Measurements from ENCODE around the gene KLHL22. TPM values are rescaled to one million over a fixed set of nuclear protein-coding genes. Genes with fewer than 3 reads are reported as not detected.
A peak's percentile ranks its signal among the peaks of the same experiment; 100 is the strongest.

The KLHL22 gene
- total and polyA plus RNA-seq, 2 of the 4 experiments (the other 2 are of a cell fraction): 27.1 to 30.1 TPM

GRCh38 chr22:20533095-20533878, 37.7 kb upstream of the KLHL22 start:
- peak overlapping the region; percentile 59 for H2AK9ac ChIP-seq (replicated peaks; ENCODE audit: low read depth, low read length, poor library complexity)
- H3K14ac ChIP-seq (replicated peaks; ENCODE audit: low read depth, low read length): peak overlapping the region; percentile 96
- H3K9ac ChIP-seq (ENCODE audit: low read depth, low read length): no peak overlapping the region
- no peak overlapping the region for H2BK15ac ChIP-seq (ENCODE audit: low read depth, low read length)
- H4K5ac ChIP-seq (ENCODE audit: low read depth, low read length): no peak overlapping the region
- peaks cover 40% of the 10 kb centered on the region for H3K4me1 ChIP-seq (ENCODE audit: control insufficient read depth, insufficient read depth, low read length)
- DNase-seq: no peak
- peaks cover 30 to 80% of the 10 kb centered on the region in 2 experiments for H3K79me1 ChIP-seq (ENCODE audit: low read depth in 1 of 2, low read length in 2 of 2)
- no peak overlapping the region for H3K4me3 ChIP-seq (ENCODE audit: insufficient read depth, low read depth, low read length)
- H3K9me3 ChIP-seq (ENCODE audit: control insufficient read depth, insufficient read depth, low read length): no peaks in the 10 kb centered on the region
- H2BK5ac ChIP-seq (ENCODE audit: low read depth, low read length, poor library complexity, severe bottlenecking): peak overlapping the region; percentile 97
- intact Hi-C loops (cut with micrococcal nuclease) (no loop called here), dilution Hi-C loops (cut with HindIII; ENCODE audit: low sequenced_read_pairs, unreplicated experiment) (no loop called here), in situ Hi-C loops (cut with MboI; ENCODE audit: low sequenced_read_pairs) (no loop called here)
- no peaks in the 10 kb centered on the region for H3K27me3 ChIP-seq (ENCODE audit: control insufficient read depth, insufficient read depth, low read length)
- H3K4ac ChIP-seq (ENCODE audit: low read depth, low read length): peak overlapping the region; percentile 99
- WGBS, 2 experiments (ENCODE audit: extremely low coverage in 2 of 2, insufficient read length in 1 of 2): 96% methylated on average over 7 of the region's 11 CpGs; no CpG with 5 or more reads in 1 of the 2 experiments
- peaks cover 51% of the 10 kb centered on the region for H3K9me1 ChIP-seq (ENCODE audit: insufficient read depth, low read length)
- H3K18ac ChIP-seq (ENCODE audit: low read depth, low read length): no peak overlapping the region
- peak overlapping the region; percentile 94 for H3K23ac ChIP-seq (ENCODE audit: low read depth, low read length)
- POLR2A ChIA-PET (ENCODE audit: unreplicated experiment): no interaction called here
- ATAC-seq (ENCODE audit: low read depth): no peak
- no TSS peak for BruUV-seq (replicated peaks)
- TF ChIP-seq ELK1 (IDR thresholded peaks at IDR 0.05; ENCODE audit: borderline replicate concordance, low read depth, low read length) (no peak), CEBPB (IDR thresholded peaks at IDR 0.05; ENCODE audit: low read depth, low read length) (no peak), USF2 (IDR thresholded peaks at IDR 0.05; ENCODE audit: low read depth, low read length) (no peak), SMC3 (IDR thresholded peaks at IDR 0.05; ENCODE audit: low read depth, low read length) (no peak), RFX5 (IDR thresholded peaks at IDR 0.05; ENCODE audit: low read depth, low read length) (no peak), FOS (IDR thresholded peaks at IDR 0.05; ENCODE audit: low read depth, low read length) (no peak), CHD1 (IDR thresholded peaks at IDR 0.05; ENCODE audit: low read depth, low read length) (no peak), MAZ (IDR thresholded peaks at IDR 0.05; ENCODE audit: borderline replicate concordance, low read depth, low read length) (no peak), MAFK (IDR thresholded peaks at IDR 0.05; ENCODE audit: low read depth, low read length) (no peak), RCOR1 (IDR thresholded peaks at IDR 0.05; ENCODE audit: insufficient replicate concordance, low read length) (no peak), MXI1 (IDR thresholded peaks at IDR 0.05; ENCODE audit: borderline replicate concordance, low read depth, low read length) (no peak), CTCF (conservative IDR thresholded peaks at IDR 0.05; ENCODE audit: low read depth, low read length) (no peak)
- peaks cover 29% of the 10 kb centered on the region for H3K36me3 ChIP-seq (ENCODE audit: control insufficient read depth, insufficient read depth, low read length)
- no peak overlapping the region for H3K56ac ChIP-seq (ENCODE audit: extremely low read depth, insufficient read depth, low read length)
- no peak overlapping the region for H2BK20ac ChIP-seq (ENCODE audit: low read depth, low read length)
- H2AFZ ChIP-seq (replicated peaks; ENCODE audit: low read length, poor library complexity): peak overlapping the region; percentile 40
- peak overlapping the region; percentile 91 for H3K27ac ChIP-seq (ENCODE audit: insufficient read depth, low read length)
- no peak overlapping the region for H3K4me2 ChIP-seq (ENCODE audit: low read depth, low read length)
- peaks cover 78% of the 10 kb centered on the region for H4K20me1 ChIP-seq (ENCODE audit: insufficient read depth, low read length)
- H2AK5ac ChIP-seq (ENCODE audit: low read depth, low read length): peak overlapping the region; percentile 100
- no peak overlapping the region for H2BK120ac ChIP-seq (ENCODE audit: low read depth, low read length)
- peak overlapping the region in 1 of 2 experiments; percentile 91; a peak in 2 of 4 replicates for H4K8ac ChIP-seq (ENCODE audit: low read depth in 2 of 2, low read length in 2 of 2)
- no peak overlapping the region; the same call in 1 of the 2 replicates for H4K91ac ChIP-seq (ENCODE audit: insufficient read depth, low read depth, low read length)
- CTCF ChIA-PET: no interaction called here

Data from IMR-90 (cell line).